HG02970 (cell line): ENCODE results near the gene MROH2A.
"Not testable (repeated sequence)": the region's sequence is repeated elsewhere in the genome, so short reads cannot be mapped to it uniquely, and the experiment has no call there.

Experiments used
- ATAC-seq: cut with Tn5 transposase; IDR thresholded peaks from one replicate; pipeline ENCODE4 v1.9.1; 2021; ENCODE audit warnings: mild to moderate bottlenecking, moderate library complexity, moderate number of reproducible peaks; ENCODE audit not compliant: unreplicated experiment, low FRiP score

The MROH2A gene

DNA sequence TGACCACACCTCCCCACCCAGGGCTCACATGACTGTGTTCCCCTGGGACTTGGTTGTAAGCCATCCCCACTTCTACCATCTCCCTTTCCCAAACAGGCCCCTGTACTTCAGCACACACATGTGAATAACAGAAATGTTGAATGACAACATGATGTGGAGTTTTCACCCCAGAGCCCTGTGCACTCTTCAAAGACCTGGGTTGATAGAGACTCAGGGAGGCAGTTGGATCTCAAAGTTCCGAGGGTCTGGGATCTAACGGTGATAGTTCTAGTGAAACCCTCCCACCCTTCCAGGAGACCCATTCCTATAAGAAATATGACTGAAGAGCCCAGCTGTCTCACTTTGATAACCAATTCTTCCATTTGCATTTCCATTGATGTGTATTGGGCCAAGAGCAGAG lies at the start of gene MROH2A:
Gene MROH2A, plus strand, starts transcription at position 301 of the 400 bp plus-strand sequence. CDS start 1,029 bp downstream, outside the sequence.
- no peak for ATAC-seq

DNA sequence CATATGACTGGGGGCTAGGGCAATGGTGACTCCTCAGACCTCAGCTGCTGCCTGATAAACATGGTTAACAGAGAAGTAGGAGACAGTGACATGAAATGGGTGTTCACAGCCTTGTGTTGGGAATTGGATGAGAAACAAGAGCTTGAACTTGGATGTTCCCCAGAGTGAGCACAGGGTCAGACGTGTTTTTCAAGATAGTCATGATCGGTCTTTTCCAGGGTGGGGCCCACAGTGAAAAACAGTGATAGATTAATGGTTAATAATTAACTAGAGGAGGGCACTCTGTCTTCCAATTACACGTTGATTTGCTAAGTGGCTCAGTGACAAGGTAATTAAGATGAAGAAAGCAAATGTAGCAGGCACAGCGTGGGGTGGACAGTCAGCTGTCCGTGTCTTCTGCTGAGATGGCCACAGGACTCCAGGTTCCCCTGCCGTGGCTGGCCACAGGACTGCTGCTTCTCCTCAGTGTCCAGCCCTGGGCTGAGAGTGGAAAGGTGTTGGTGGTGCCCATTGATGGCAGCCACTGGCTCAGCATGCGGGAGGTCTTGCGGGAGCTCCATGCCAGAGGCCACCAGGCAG lies 49.3 kb upstream of the MROH2A start, which contains the start of gene UGT1A3:
Gene UGT1A3, plus strand, starts transcription at position 320 of the 579 bp plus-strand sequence. Its CDS starts 85 bp downstream, at position 405.
- no peak for ATAC-seq

DNA sequence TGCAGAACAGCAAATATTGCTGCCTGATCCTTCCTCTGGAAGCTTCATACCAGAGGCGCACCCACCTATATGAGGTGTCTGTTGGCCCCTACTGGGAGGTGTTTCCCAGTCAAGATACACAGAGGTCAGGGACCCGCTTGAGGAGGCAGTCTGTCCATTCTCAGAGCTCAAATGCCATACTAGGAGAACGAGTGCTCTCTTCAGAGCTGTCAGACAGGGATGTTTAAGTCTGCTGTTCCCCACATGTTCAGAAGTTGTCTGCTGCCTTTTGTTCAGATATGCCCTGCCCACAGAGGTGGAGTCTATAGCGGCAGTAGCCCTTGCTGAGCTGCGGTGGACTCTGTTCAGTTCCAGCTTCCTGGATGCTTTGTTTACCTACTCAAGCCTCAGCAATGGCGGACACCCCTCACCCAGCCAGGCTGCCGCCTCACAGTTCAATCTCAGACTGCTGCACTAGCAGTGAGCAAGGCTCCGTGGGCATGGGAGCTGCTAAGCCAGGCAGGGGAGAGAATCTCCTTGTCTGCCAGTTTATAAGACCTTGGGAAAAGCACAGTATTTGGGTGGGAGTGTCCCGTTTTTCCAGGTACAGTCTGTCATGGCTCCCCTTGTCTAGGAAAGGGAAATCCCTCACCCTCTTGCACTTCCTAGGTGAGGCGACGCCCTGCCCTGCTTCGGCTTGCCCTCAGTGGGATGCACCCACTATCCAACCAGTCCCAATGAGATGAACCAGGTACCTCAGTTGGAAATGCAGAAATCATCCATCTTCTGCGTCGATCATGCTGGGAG lies 41.1 kb upstream of the MROH2A start:
- not testable (repeated sequence) for ATAC-seq

DNA sequence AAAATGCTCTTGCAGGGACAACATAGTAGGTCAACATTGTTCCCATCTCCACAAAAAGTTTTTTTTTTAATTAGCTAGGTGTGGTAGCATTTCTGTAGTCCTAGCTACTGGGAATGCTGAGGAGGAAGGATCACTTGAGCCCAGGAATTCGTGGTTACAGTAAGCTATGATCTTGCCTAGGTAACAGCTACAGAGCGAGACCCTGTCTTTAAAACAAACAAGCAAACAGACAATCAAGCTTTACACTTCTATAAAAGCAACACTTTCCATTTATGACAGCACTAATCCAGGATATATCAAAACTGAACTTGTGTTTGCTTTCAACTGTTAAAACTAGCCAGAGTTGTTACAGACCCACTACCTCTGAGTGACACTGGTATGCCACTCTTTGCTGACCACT lies 37.3 kb upstream of the MROH2A start:
- no peak for ATAC-seq

- ATAC-seq = no peak
Measured at GRCh38 chr2:233743464-233744259, 34.5 kb upstream of the MROH2A start.

GRCh38 chr2:233745073-233745755 lies 32.9 kb upstream of the MROH2A start:
- ATAC-seq = no peak

DNA sequence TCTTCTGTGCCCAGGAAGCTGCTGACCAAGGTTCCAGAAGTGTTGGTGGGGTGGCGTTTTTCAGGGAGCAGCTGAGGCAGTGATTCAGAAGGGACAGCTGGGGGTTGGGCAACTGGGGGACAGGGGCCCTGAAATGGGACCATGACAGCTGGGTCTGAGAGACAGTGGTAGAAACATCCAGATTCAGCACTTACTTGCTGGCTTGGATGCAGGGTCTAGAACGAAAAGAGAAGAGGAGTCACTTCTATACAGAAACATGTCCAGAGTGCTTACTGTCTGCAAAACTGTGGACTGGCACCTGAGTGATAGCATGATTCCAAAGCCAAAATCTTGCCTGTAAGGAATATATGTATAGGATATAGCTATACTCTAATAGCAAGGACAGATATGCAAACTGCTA lies 32.3 kb upstream of the MROH2A start:
- ATAC-seq = not testable (repeated sequence)

DNA sequence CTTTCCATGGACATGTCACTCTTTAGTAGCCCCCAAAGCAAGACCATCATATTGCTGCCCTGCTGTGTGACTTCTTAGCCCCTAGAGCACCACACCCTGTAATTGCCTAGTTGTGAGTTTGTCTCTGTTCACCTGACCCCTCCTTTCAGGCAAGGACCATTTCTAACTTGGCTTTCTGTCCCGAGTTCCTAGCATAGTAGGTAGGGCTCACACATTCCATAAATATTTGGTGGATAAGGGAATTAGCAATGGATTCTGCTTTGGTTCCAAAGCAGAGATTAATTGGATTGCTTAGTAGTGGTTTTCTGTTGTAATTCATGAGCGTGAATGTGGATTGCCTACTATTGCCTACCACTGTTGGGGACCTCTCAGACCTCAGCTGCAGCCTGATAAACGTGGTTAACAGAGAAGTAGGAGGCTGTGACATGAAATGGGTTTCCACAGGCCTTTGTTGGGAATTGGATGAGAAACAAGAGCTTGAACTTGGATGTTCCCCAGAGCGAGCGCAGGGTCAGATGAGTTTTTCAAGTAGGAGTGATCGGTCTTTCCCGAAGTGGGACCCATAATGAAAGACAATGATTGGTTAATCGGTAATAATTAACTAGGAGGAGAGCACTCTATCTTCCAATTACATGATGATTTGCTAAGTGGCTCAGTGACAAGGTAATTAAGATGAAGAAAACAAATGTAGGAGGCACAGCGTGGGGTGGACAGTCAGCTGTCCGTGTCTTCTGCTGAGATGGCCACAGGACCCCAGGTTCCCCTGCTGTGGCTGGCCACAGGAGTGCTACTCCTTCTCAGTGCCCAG lies 31.5 kb upstream of the MROH2A start:
- no peak for ATAC-seq

DNA sequence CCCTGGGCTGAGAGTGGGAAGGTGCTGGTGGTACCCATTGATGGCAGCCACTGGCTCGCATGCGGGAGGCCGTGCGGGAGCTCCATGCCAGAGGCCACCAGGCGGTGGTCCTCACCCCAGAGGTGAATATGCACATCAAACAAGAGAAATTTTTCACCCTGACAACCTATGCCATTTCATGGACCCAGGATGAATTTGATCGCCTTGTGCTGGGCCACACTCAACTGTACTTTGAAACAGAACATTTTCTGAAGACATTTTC lies 30.9 kb upstream of the MROH2A start:
- no peak for ATAC-seq

- not testable (repeated sequence) for ATAC-seq
Measured at GRCh38 chr2:233750689-233751088, 27.4 kb upstream of the MROH2A start.

GRCh38 chr2:233751212-233752009 lies 26.7 kb upstream of the MROH2A start:
- ATAC-seq = not testable (repeated sequence)

- ATAC-seq = no peak
Measured at GRCh38 chr2:233754872-233755611, 23.1 kb upstream of the MROH2A start.

GRCh38 chr2:233756429-233757081 lies 21.6 kb upstream of the MROH2A start:
- no peak for ATAC-seq

DNA sequence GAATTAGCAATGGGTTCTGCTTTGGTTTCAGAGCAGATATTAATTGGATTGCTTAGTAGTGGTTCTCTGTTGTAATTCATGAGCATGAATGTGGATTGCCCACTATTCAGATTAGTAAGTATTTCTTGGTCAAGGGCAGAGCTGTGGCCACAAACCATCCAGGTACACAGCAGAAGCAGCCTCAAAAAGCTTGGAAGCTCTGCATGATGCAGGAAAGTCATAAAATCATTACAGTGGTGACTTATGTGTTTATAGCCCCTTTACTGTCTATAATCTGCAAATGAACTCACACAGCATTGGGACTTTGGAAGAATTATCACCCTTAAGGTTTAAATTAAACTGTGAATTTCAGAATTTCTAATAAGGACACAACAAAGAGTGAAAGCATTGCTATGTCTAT lies 20.0 kb upstream of the MROH2A start:
- ATAC-seq = no peak

GRCh38 chr2:233758849-233759248 lies 19.3 kb upstream of the MROH2A start:
- no peak for ATAC-seq

DNA sequence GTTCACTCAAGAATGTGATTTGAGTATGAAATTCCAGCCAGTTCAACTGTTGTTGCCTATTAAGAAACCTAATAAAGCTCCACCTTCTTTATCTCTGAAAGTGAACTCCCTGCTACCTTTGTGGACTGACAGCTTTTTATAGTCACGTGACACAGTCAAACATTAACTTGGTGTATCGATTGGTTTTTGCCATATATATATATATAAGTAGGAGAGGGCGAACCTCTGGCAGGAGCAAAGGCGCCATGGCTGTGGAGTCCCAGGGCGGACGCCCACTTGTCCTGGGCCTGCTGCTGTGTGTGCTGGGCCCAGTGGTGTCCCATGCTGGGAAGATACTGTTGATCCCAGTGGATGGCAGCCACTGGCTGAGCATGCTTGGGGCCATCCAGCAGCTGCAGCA lies 18.1 kb upstream of the MROH2A start, which contains the start of gene UGT1A1:
Gene UGT1A1, plus strand, starts transcription at position 228 of the 400 bp plus-strand sequence. Its CDS starts 18 bp downstream, at position 246.
- ATAC-seq = no peak

GRCh38 chr2:233761040-233761769 lies 16.9 kb upstream of the MROH2A start:
- ATAC-seq = no peak
